ENCODE measurements around the gene RFPL3.
"Not testable (repeated sequence)": the region's sequence is repeated elsewhere in the genome, so short reads cannot be mapped to it uniquely, and the experiment has no call there.

Gene RFPL3

GRCh38 chr22:32357567-32357966 is at the start of gene RFPL3:
RFPL3 (plus strand) TSS chr22:32357867; CDS start chr22:32358072, 205 bp downstream.
- not testable (repeated sequence) for DNase-seq (ENCODE audit: low read depth)

GRCh38 chr22:32308191-32308590 is 49.5 kb upstream of the RFPL3 start:
- no peak for DNase-seq (ENCODE audit: low read depth)

DNA sequence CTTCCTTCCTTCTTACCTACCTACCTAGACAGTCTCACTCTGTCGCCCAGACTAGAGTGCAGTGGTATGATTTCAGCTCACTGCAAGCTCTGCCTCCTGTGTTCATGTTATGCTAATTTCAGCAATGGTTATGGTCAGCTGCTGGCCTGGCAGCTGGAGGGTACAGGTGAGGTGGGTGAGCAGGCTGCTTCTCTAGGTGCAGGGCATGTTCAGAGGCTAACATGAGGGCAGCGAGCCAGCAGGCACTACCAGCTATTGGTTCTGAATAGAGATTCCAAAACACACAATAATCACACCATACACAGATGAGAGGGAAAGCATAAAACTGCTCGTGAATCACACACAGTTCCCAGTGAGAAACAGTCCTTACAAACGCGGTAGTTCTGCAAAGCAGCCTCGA is 48.7 kb upstream of the RFPL3 start:
- no peak for DNase-seq (ENCODE audit: low read depth)

- DNase-seq (ENCODE audit: low read depth), result no peak
These were observed 47.9 kb upstream of the RFPL3 start for GRCh38 chr22:32309585-32310251.

DNA sequence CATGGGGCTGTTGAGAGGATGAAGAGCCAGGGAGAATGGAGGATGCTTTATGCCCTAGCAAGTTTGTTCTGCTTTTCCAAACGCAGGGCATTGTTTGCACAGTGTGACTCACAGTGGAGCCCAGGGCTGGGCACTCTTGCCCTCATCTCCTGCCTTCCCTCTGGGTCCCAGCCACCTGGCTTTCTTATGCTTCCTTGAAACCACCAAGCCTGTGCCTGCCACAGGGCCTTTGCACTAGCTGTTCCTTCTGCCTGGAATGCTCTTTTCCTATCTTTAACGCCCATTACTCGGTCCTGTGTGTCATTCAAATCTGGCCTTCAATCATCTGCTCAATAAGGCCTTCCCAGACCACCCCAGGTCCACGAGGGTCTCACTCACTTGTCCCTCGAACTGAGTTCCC is 46.9 kb upstream of the RFPL3 start:
- no peak for DNase-seq (ENCODE audit: low read depth)

GRCh38 chr22:32311551-32312071 is 46.1 kb upstream of the RFPL3 start:
- DNase-seq (ENCODE audit: low read depth), result no peak

DNA sequence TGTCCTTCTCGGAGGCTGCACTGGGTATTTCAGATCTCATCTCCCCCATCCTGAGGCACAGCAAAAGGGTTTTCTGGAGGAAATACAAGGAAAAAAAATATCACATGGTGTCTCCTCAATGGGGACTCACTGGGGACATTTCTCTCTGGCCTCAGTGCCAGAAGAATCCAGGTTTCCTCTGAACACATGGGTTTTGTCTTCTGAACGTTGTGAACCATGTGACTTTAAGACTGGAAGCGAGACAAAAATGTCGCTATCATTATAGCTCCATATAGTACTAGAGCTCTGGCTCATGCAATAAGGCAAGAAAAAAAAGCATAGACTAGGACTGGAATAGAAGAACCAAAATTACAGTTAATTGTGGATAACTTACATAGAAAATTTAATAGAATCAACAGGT is 44.9 kb upstream of the RFPL3 start:
- DNase-seq (ENCODE audit: low read depth), result no peak

- no peak for DNase-seq (ENCODE audit: low read depth)
These were observed 44.1 kb upstream of the RFPL3 start for GRCh38 chr22:32313532-32313931.

GRCh38 chr22:32317524-32317923 is 40.1 kb upstream of the RFPL3 start:
- no peak for DNase-seq (ENCODE audit: low read depth)

- DNase-seq (ENCODE audit: low read depth), result no peak
These were observed 39.3 kb upstream of the RFPL3 start for GRCh38 chr22:32318361-32318760.

- no peak for DNase-seq (ENCODE audit: low read depth)
These were observed 37.7 kb upstream of the RFPL3 start for GRCh38 chr22:32319861-32320406.

GRCh38 chr22:32322986-32323385 is 34.7 kb upstream of the RFPL3 start:
- no peak for DNase-seq (ENCODE audit: low read depth)

DNA sequence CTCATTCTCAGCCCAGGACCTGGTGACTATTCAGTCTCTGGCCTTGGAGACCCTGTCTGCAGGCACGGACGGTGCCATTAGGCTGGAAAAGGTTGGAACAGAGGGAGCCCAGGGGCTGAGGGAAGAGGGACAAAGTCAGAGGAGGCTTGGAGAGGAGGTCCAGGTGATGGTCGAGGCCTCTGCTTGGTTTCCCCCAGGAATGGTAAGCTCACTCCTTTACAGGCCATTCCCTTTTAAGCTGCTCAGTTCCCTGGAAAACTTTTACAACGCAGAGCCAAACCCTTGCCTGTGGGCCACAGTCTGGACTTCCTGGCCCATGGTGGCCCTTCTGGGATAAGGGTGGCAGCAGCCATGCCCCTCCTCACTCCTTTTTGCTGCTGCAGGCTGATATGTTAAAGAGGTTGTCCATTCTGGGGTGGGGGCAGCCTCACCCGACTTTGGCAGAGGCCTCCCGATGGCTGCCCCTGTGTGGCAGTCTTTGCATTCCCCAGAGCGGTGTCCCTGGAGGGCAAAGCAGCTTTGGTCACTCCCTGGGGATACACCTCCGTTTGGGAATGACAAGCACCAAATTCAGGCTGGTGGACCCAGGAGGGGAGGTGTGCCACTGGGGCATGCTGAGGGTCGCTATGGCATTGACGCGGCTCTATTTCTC is 34.0 kb upstream of the RFPL3 start:
- no peak for DNase-seq (ENCODE audit: low read depth)

DNA sequence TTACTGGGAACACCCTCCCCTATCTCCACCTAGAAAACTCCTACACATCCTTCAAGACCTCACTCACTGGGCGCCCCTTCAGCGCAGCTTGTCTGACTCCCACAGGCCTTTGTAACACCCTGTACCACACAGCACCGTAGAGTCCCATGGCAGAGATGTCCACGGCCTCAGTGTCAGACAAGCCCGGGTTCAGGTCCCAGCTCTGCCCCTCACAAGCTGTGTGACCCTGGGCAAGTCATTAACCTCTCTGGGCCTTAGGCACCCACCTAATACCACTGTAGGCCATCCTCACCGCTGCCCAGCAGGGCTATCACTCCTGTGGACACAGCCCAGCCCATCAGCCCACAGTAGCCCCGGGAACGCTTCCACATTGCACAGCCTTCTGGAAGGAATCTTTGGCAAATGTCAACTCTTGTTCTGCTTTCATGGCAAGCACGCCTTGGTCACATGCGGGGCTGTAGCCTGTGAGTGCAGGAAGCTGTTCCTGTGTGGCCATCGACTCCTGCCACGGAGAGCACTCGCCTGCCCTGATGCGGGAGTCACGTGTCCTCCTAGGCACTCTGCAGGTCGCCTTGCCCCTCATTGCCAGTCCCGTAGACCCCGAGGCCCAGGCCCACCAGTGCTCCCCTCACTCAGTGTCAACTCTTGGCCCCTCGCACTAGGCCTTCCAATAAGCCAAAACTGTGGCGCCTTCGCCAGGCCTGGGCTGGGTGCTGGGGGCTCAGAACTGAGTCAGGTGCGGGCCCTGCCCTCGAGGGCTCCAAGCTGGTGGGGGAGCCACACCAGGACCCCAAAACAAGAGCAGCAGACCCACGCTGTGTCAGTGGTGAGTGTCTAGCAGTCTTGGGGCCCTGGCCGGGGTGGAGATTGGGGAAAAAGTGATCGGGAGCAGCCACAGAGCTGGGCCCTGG is 32.9 kb upstream of the RFPL3 start:
- no peak for DNase-seq (ENCODE audit: low read depth)

DNA sequence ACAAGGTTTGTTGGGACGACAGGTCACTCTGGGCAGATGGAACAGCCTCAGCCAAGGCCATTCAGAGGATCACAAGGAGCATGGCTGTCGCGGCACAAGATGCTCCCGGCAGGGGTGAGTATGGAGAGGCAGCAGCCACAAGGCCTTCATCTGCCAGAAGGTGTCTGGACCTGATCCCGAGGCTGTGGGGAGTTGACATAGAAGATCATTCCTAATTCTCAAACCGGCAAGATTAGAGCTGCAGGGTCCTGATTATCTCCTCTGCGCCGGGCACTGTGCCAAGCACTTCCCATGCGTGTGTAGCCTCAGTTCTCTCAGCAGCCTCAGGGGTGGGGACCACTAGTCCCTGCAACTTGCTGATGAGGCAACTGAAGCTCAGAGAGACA is 32.3 kb upstream of the RFPL3 start:
- no peak for DNase-seq (ENCODE audit: low read depth)

- no peak for DNase-seq (ENCODE audit: low read depth)
These were observed 31.8 kb upstream of the RFPL3 start for GRCh38 chr22:32325811-32326237.

GRCh38 chr22:32326647-32327046 is 31.0 kb upstream of the RFPL3 start:
- no peak for DNase-seq (ENCODE audit: low read depth)

GRCh38 chr22:32327066-32327465 is 30.6 kb upstream of the RFPL3 start:
- no peak for DNase-seq (ENCODE audit: low read depth)

GRCh38 chr22:32327596-32328171 is 30.0 kb upstream of the RFPL3 start:
- no peak for DNase-seq (ENCODE audit: low read depth)

GRCh38 chr22:32328306-32329201 is 29.1 kb upstream of the RFPL3 start:
- DNase-seq (ENCODE audit: low read depth), result no peak

- DNase-seq (ENCODE audit: low read depth), result no peak
These were observed 28.4 kb upstream of the RFPL3 start for GRCh38 chr22:32329202-32329645.

Measured in activated T-cell treated with anti-CD3 and anti-CD28 coated beads for 24 hours (primary cell).